Lung microvascular endothelial cell (primary cell): Measurements from ENCODE around the gene HS3ST5. TPM values are rescaled to one million over a fixed set of nuclear protein-coding genes. Genes with fewer than 3 reads are reported as not detected.
"Not testable (repeated sequence)": the region's sequence is repeated elsewhere in the genome, so short reads cannot be mapped to it uniquely, and the experiment has no call there.

ENCODE experiments used
- DNase-seq, 2 donors: peaks; one replicate each; pipeline versions ENCODE4 v3.0.0 to v3.0.0-alpha.2; 2010; ENCODE audit warnings: low read depth in 2 of 2
- total RNA-seq: library from RNA; depleted of rRNA; stranded (reverse); fragments of >200 nt; gene quantifications from 2 replicates; pipeline ENCODE4 v1.2.1, GENCODE V29; 2014

HS3ST5 gene
- total RNA-seq, 1 donor from 2014 or later = not detected

DNA sequence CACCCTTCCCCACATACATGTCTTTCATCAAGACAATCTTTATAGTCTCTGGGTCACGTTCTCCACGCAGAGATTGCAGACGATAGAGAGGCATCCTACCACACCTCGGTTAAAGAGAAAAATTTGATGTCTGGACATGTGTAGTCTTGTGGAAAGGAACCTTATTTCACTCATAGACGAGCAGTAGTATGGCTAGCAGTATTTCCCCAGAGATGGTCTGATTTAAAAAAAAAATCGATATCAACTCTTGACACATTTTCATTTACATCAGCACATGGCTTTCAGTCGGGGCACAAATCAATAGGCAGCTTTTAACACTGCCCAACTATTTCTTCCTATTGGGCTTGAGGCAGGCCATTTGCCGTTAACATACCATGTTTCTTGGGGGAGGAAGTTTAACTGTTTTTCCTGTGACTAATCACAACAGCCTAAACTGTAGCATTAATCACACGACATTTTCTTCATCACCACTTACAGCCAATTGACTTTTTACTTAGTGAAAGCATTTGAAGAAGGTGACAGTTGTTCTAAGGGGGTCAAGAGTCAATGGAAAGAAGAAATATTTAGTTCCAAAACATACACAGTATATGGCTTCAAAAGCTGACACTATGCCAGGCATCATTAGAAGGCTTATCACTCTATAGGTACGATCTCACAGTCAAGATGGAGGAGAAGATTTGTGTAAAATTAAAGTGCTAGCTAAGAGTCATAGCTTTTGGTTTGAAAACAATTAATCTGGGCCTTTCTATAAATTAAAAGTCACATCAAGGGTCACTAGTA is 242.4 kb downstream of the HS3ST5 start:
- DNase-seq = peak in 1 of 2 donors; percentile 24

- DNase-seq = peak; percentile 28 to 62
These were observed 246.2 kb downstream of the HS3ST5 start for GRCh38 chr6:114096561-114097172.

DNA sequence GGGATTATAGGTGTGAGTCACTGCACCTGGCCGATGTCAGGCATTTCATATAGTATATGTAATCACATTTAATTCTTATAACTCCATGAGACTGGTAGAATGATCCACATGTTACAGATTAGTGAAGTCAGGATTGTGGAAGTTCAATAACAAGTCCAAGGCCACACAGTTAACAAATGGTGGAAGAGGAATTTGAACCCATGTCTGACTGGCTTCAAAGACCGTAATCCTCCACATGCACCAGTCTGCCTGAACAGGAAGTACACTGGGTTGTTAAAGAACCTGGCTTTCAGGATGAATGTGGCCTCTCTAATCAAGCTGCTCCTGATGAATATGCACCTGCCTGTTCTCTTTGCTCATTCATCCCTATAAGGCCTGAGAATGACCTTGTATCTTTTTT is 249.9 kb downstream of the HS3ST5 start:
- DNase-seq = no peak

DNA sequence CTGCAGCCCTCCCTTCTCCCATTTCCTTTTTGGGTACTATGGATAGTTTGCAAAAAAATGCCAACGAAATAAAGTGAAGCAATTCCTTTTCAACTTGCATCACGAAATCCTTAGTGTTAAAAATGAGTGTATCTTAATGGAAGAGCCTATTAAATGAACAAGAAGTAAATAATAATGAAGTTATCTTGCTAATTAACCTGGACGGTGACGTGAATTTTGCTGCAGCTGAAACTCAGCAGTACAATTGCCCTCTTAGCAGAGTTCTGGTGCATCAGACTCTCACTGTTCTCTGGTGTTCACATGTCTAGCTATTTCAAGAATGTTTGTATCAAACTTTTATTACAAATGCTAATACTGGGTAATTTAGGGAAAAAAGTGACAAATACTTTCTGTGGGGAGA is 252.2 kb downstream of the HS3ST5 start:
- DNase-seq = no peak

GRCh38 chr6:114087496-114087895 is 255.3 kb downstream of the HS3ST5 start:
- no peak for DNase-seq

DNA sequence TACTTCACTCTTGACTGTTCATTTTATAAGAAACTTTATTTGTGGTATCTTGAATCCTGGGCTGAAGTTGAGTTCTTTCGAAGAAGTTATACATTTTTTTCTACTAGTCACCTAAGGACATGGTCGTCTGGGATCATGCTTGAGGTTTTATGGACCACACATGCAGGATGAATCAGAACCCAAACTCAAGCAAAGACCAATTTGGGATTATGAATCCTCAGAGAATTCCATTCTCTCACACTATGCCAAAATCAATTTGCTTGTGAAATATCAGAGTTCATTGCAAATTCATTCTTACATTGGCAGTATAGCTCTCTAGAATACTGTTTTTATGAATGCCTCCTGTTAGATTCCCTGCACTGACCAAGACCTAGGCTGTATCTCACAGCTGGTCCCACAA is 257.6 kb downstream of the HS3ST5 start:
- DNase-seq = no peak

- DNase-seq = no peak
These were observed 258.4 kb downstream of the HS3ST5 start for GRCh38 chr6:114084327-114084890.

DNA sequence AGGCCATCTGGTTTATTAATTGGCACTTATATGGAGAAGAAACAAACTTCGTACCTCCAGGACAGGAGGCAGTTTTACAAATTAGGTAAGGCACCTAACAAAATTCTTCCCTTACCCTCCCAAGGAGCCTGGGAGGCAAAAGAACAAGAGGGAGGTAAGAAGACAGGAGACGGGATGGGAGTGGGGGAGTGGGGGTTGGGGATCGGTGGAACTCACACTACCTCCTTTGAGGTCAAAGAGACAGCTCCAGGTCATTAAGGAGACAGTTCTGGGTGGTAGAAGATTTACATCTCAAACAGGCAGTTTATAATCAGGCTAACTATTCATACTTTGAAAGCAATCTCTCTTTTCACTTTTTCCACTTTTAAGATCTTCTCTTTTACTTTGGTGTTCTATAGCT is 259.6 kb downstream of the HS3ST5 start:
- DNase-seq = no peak

GRCh38 chr6:114081730-114082129 is 261.1 kb downstream of the HS3ST5 start:
- DNase-seq = no peak

- DNase-seq = no peak
These were observed 261.8 kb downstream of the HS3ST5 start for GRCh38 chr6:114080891-114081510.

DNA sequence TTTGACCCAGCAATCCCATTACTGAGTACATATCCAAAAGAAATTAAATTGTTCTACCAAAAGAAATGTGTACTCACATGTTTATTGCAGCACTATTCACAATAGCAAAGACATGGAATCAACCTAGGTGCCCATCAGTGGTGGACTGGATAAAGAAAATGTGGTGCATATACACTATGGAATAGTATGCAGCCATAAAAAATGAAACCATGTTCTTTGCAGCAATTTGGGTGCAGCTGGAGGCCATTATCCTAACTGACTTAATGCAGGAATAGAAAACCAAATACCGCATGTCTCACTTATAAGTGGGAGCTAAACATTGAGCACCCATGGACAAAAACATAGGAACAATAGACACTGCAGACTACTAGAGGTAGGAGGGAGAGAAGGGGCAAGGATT is 262.4 kb downstream of the HS3ST5 start:
- not testable (repeated sequence) for DNase-seq

- DNase-seq = no peak
These were observed 267.0 kb downstream of the HS3ST5 start for GRCh38 chr6:114075777-114076176.

GRCh38 chr6:114075300-114075699 is 267.5 kb downstream of the HS3ST5 start:
- DNase-seq = no peak

DNA sequence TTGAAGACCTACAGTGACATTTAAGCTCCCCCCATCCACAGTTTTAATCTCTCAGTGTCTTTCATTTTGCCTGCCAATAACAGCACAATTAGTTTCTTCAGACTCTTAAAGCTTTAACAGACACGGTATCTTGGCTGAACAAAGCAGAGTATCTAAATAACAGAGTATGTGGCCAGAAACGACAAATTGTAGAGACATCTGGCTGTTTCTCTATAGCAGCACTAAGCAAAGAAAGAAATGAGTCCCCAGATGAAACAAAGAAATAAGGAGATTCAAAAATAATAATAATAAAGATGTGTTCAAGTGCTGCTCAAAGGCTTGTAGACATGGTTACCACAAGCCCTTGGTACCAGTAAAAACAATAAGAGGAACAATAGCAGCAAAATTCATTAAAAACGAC is 274.1 kb downstream of the HS3ST5 start:
- DNase-seq = no peak

DNA sequence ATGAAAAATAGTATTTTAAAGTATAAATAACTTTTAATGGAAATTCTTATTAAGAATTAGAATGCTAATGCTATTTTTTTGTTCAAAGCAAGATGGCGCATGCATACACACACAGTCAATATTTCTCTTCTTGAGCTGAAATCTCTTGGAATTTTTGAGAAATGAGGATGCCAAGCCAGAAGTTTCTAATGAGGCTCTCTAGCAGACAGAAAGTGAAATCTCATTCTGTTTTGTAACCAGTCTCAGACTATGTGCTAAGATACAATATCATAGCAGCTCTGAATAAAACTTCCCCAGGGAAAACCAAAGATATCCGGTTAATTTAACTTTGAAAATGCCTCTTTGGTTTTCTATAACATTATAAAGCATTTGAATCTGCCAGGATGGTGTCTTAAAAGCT is 274.7 kb downstream of the HS3ST5 start:
- no peak for DNase-seq

DNA sequence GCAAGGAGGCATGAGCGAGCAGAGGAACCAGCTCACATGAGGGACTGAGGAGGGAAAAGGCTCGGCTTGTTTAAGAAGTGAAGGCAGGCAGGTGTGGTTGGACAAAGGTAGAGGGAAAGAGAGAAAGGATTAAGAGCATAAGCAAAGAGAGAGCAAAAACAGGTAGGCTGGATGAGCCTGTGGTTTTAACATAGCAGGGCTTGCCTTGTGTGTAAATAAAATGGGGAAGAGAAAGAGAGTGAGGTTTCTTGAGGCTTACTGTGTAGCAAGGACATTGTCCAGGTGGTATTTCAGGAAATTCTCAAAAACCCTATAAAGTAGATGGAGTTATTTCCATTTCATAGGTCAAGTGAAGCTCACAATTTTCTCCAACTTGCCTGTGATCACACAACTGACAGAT is 278.0 kb downstream of the HS3ST5 start:
- DNase-seq = no peak

- DNase-seq = no peak
These were observed 278.9 kb downstream of the HS3ST5 start for GRCh38 chr6:114063956-114064355.

GRCh38 chr6:114062199-114062598 is 280.6 kb downstream of the HS3ST5 start:
- DNase-seq = no peak

DNA sequence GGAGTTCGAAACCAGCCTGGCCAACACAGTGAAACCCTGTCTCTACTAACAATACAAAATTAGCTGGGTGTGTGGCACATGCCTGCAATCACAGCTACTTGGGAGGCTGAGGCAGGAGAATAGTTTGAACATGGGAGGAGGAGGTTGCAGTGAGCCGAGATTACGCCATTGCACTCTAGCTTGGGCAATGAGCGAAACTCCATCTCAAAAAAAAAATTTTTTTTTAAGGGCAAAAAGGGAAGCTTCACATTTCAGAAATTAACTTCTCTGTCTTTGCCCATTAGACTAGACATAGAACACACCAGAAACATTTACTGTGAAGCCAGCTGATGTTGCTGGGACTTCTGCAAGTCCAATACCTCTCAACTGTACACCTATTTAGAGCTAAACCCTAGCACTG is 281.1 kb downstream of the HS3ST5 start:
- no peak for DNase-seq

- no peak for DNase-seq
These were observed 281.7 kb downstream of the HS3ST5 start for GRCh38 chr6:114061116-114061515.

- DNase-seq = no peak
These were observed 284.4 kb downstream of the HS3ST5 start for GRCh38 chr6:114058435-114058834.

GRCh38 chr6:114055763-114056162 is 287.1 kb downstream of the HS3ST5 start:
- no peak for DNase-seq

DNA sequence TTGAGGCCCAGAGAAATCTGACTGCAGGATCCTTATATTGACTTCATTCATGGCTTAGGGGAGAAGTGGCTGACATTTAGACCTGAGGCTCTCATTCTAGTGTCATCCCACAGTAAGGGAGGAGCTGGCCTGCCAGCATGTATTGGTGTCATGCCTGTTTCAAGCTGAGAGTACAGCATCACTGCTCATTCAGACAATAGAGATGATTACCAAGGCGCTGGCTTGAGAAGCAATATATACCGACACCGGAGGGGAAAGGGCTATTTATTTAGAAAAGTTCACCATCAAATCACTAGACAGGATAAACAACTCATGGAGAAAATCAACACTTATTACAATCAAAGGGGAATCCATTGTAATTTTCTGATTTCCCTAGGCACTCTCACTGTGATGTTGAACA is 287.5 kb downstream of the HS3ST5 start:
- no peak for DNase-seq
